ENCODE results near the gene SYPL2. TPM values are rescaled to one million over a fixed set of nuclear protein-coding genes. Genes with fewer than 3 reads are reported as not detected.

The SYPL2 gene
- total and polyA plus RNA-seq, 2 donors (not counting 3 experiments of a cell fraction or from before 2014, with no cell fraction given): not detected

DNA sequence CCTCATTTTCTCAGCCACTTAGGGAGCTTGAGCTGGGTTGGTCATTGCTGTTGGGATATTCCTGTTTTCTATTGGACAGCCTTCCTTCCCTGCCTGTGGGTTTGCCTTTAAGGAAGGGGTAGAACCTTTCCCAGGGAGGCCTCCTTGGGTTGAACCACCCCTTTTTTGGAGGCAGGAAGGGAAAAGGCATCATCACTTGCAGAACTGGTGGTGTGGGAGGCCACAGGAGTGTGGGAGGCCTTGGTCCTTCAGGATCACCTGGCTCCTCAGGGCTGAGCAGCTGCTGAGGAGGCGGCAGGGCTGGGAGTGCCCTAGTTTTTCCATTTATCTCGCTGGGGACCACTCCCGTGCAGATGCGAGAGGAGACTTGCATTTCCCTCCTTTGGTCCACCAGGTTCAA lies 26.9 kb downstream of the SYPL2 start:
- intact Hi-C loops (cut with micrococcal nuclease) (no loop called here), dilution Hi-C loops (cut with MboI; ENCODE audit: extremely low pct_ligation_motif_present, low sequenced_read_pairs) (no loop called here)
- Histone ChIP-seq H2AFZ (ENCODE audit: low read depth, low read length) (peak overlapping the region; percentile 93), H3K9me3 (replicated peaks; ENCODE audit: control insufficient read depth, insufficient read depth, low read length) (no peaks in the 10 kb centered on the region), H3K4me2 (ENCODE audit: insufficient read depth, low read length) (peak overlapping the region; percentile 21), H3K36me3 (ENCODE audit: control insufficient read depth in 2 of 2, extremely low read depth in 1 of 2, insufficient read depth in 2 of 2, low read length in 2 of 2) (peaks cover 2 to 9% of the 10 kb centered on the region in 2 experiments), H3K9me1 (replicated peaks; ENCODE audit: control insufficient read depth, extremely low read depth, insufficient read depth, low read length) (no peaks in the 10 kb centered on the region), H3K4me3 (replicated peaks in 1 of 3; ENCODE audit: insufficient read depth in 1 of 3, low read depth in 1 of 3, low read length in 3 of 3) (no peak overlapping the region), H4K20me1 (replicated peaks; ENCODE audit: control insufficient read depth, extremely low read depth, insufficient read depth, low read length) (no peaks in the 10 kb centered on the region), H3K79me2 (ENCODE audit: control insufficient read depth, insufficient read depth, low read length) (no peaks in the 10 kb centered on the region), H3K9ac (replicated peaks; ENCODE audit: extremely low read depth, insufficient read depth, low read length) (peak overlapping the region; percentile 68), H3K4me1 (ENCODE audit: control insufficient read depth, extremely low read depth, insufficient read depth, low read length) (peaks cover 15% of the 10 kb centered on the region), H3K27ac (ENCODE audit: insufficient read depth, low read depth, low read length) (peak overlapping the region; percentile 42), H3K27me3 (ENCODE audit: control insufficient read depth in 2 of 2, insufficient read depth in 2 of 2, low read length in 2 of 2) (no peaks in the 10 kb centered on the region)
- TF ChIP-seq, protein P1, sequence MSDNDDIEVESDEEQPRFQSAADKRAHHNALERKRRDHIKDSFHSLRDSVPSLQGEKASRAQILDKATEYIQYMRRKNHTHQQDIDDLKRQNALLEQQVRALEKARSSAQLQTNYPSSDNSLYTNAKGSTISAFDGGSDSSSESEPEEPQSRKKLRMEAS (IDR thresholded peaks at IDR 0.05; ENCODE audit: insufficient read depth, insufficient read length): no peak
- TF ChIP-seq GATA2 (IDR thresholded peaks at IDR 0.05; ENCODE audit: insufficient read depth, insufficient read length, low read depth, low read length) (no peak), CTCF (IDR thresholded peaks at IDR 0.05; ENCODE audit: extremely low read depth in 1 of 2, insufficient read depth in 1 of 2, low read depth in 1 of 2, low read length in 2 of 2) (no peak), EZH2 (IDR thresholded peaks at IDR 0.05; ENCODE audit: borderline replicate concordance, low read depth, low read length, severe bottlenecking) (no peak), POLR2A (IDR thresholded peaks at IDR 0.05; ENCODE audit: low read depth, low read length) (no peak), POLR2AphosphoS5 (IDR thresholded peaks at IDR 0.05; ENCODE audit: insufficient read depth, low read depth, low read length) (no peak), JUN (IDR thresholded peaks at IDR 0.05; ENCODE audit: borderline replicate concordance, insufficient read depth, insufficient read length, low read depth) (no peak), MYC (IDR thresholded peaks at IDR 0.05; ENCODE audit: low read depth, low read length) (no peak), FOS (IDR thresholded peaks at IDR 0.05; ENCODE audit: borderline replicate concordance, insufficient read depth, low read length) (no peak)
- ChIA-PET POLR2A (interaction anchor here (1.4 kb wide), 1 partner anchor 9 kb away, joined by 3 read pairs; the partner anchor contains the start of gene ATXN7L2), CTCF (interaction anchor here (0.7 to 23.0 kb wide), 9 partner anchors 8 to 216 kb away, joined by 3 to 955 read pairs (median 5); partner anchors contain the start of genes AMIGO1, ATXN7L2 and GPR61)
- DNase-seq (ENCODE audit: low read depth, low spot score): no peak
- no peak for FAIRE-seq
- BruUV-seq (replicated peaks): no TSS peak
